ENCODE data around the gene OBSCN.
"Not testable (repeated sequence)": the region's sequence is repeated elsewhere in the genome, so short reads cannot be mapped to it uniquely, and the experiment has no call there.

The OBSCN gene

GRCh38 chr1:228188249-228188648 lies 19.6 kb upstream of the OBSCN start:
- DNase-seq: not testable (repeated sequence)

- DNase-seq: no peak
These were observed 17.7 kb upstream of the OBSCN start for GRCh38 chr1:228190182-228190581.

- DNase-seq: no peak
These were observed 17.1 kb upstream of the OBSCN start for GRCh38 chr1:228190778-228191177.

- DNase-seq: no peak
These were observed 13.4 kb upstream of the OBSCN start for GRCh38 chr1:228194436-228194835.

- no peak for DNase-seq
These were observed 12.7 kb upstream of the OBSCN start for GRCh38 chr1:228194921-228195812.

- DNase-seq: no peak
These were observed 10.2 kb upstream of the OBSCN start for GRCh38 chr1:228197555-228198147.

GRCh38 chr1:228198977-228199590 lies 8.8 kb upstream of the OBSCN start:
- DNase-seq: no peak

GRCh38 chr1:228204958-228205357 lies 2.9 kb upstream of the OBSCN start:
- no peak for DNase-seq

GRCh38 chr1:228205526-228206436 lies 2.1 kb upstream of the OBSCN start:
- DNase-seq: no peak

- no peak for DNase-seq
These were observed 1.1 kb upstream of the OBSCN start for GRCh38 chr1:228206582-228207351.

- no peak for DNase-seq
These were observed 448 bp upstream of the OBSCN start for GRCh38 chr1:228207381-228207810.

- no peak for DNase-seq
These were observed 1.1 kb downstream of the OBSCN start for GRCh38 chr1:228208831-228209551.

GRCh38 chr1:228209657-228210056 lies 1.8 kb downstream of the OBSCN start:
- DNase-seq: no peak

- DNase-seq: no peak
These were observed 2.3 kb downstream of the OBSCN start for GRCh38 chr1:228210076-228210651.

- DNase-seq: no peak
These were observed 3.1 kb downstream of the OBSCN start for GRCh38 chr1:228210712-228211530.

GRCh38 chr1:228211531-228212414 lies 3.9 kb downstream of the OBSCN start:
- DNase-seq: no peak

GRCh38 chr1:228212415-228212965 lies 4.6 kb downstream of the OBSCN start:
- DNase-seq: no peak
